ENCODE data around the gene CEBPE.

CEBPE gene

GRCh38 chr14:23143911-23144310 lies 24.9 kb upstream of the CEBPE start:
- no peak for DNase-seq (ENCODE audit: low read depth)

DNA sequence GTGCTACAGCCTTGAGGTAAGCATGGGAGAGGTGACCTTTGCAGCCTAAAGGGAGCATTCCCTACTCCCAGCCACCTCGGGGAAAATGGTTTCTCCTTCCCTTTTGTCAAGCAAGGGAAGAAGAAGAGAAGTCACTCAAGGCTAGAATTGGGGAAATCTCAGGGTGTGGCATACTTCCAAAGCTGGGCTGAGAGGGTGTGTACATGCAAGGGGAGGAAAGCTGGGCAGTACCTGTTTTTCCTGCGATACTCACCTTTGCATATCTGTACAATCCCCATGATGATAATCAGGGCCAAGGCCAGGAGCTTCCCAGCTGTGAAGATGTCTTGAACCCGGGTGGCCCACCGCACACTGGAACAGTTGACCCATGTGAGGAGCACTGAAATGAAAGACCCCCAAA lies 23.8 kb upstream of the CEBPE start:
- DNase-seq (ENCODE audit: low read depth), result no peak

- DNase-seq (ENCODE audit: low read depth), result no peak
Measured at GRCh38 chr14:23141706-23142444, 22.8 kb upstream of the CEBPE start.

GRCh38 chr14:23140371-23140770 lies 21.3 kb upstream of the CEBPE start:
- no peak for DNase-seq (ENCODE audit: low read depth)

DNA sequence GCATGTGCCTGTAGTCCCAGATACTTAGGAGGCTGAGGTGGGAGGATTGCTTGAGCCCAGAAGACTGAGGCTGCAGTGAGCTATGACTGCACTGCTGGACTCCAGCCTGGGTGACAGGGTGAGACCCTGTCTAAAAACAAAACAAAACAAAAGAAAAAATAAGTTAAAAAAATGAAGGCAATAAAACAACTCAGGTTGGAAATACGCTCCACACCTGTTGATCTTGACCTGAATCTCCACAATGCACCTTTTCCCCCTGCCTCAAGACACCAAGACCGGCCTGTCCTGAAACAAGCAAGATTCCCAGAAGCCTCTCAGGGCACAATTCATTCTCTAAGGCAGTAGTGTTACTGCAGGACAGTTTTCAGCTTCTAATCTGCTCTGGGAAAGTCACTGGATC lies 20.8 kb upstream of the CEBPE start:
- no peak for DNase-seq (ENCODE audit: low read depth)

DNA sequence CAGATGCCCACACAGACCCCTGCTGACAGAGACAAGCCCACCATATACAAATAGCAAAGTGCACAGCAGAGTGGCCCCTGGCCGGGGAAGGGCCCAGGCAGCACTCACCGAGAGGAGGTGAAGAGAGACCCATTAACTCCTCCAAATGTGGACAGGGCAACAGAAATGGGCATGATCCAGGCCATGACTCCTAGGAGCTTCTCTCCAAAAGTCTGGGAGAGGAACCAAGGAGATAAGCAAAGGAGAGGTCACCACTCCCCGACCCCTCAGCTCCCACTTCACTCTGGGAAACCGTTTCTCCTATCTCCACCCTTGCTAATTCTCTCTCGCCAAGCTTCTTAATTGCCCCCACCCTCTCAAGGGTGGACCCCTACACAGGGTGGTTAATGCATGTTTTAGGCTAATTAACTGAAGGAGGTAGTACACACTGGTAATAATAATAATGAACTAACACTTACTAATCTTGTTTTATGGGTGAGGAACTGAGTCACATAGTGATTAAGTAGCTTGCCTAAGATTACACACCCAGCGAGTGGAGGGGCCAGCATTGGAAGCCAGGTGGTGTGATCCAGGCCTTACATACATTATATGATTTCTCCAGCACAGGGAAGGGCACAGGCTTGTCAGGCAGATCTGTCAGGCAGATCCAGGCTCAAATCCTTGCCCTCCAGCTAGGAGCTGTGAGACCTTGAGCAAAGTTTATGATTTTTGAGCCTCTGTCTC lies 18.9 kb upstream of the CEBPE start:
- DNase-seq (ENCODE audit: low read depth), result no peak

- no peak for DNase-seq (ENCODE audit: low read depth)
Measured at GRCh38 chr14:23137192-23137812, 18.2 kb upstream of the CEBPE start.

GRCh38 chr14:23136566-23137133 lies 17.6 kb upstream of the CEBPE start:
- DNase-seq (ENCODE audit: low read depth), result no peak

- no peak for DNase-seq (ENCODE audit: low read depth)
Measured at GRCh38 chr14:23132970-23133369, 13.9 kb upstream of the CEBPE start.

DNA sequence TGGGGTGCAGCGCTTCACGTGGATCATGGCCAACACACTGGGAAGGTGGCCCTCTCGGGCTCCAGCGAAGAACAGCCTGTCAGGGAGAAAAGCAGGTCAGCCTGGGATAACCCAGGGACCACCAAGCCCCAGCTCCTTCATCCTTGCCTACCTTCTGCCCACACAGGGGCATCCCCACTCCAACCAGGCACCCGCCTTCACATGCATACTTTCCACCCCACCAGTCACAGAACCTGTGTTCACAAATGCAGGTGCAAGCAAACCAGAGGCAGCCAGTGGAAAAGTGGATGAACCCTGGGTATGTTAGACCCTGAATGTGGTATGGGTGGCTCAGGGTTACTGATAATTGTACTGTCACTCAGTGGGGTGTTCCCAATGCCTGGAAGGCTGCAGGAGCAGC lies 12.4 kb upstream of the CEBPE start:
- DNase-seq (ENCODE audit: low read depth), result no peak

DNA sequence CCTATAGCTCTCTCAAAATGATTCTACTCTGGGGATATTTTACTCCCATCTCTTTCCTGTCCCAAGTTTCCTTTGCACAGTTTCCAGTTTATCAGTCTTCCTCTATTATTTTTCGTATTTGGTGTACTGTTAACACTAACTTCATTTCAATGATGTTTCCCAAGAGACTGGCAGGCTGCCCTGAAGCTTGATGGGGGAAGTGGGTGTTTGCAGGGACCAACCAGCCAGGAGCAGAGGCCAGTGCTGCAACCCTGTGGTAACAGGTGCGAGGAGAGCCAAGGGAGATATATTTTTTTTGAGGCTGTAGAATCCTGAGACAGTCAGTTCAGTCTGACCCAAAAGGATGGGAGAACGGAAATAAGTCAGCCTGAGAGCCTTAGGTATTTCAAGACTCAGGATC lies 11.8 kb upstream of the CEBPE start:
- DNase-seq (ENCODE audit: low read depth), result no peak

DNA sequence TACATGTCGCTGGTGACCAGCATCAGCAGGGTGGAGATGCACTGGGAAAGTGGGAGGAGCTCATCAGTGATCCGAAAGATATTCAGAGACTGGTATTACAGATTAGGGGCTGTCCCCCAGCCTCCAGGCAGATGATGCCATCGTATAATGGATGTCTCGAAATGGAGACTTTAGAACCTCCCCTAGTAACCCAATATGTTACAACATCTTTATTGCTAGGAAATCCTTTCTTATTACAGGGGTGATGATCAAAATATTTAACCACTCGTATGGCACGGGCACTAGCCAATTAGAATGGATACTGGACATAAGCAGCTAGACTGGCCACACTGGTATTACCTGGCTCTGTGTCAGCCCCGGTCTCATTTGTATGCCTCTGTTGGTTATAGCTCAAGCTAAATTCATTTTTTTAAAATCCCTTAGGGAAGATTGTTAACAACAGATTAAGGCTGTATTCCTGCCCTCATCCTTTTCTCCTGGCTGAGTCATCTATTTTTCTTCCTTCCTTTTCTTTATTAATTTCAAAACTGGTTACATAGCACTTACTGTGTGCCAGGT lies 10.8 kb upstream of the CEBPE start:
- no peak for DNase-seq (ENCODE audit: low read depth)

- DNase-seq (ENCODE audit: low read depth), result no peak
Measured at GRCh38 chr14:23128969-23129758, 10.1 kb upstream of the CEBPE start.

DNA sequence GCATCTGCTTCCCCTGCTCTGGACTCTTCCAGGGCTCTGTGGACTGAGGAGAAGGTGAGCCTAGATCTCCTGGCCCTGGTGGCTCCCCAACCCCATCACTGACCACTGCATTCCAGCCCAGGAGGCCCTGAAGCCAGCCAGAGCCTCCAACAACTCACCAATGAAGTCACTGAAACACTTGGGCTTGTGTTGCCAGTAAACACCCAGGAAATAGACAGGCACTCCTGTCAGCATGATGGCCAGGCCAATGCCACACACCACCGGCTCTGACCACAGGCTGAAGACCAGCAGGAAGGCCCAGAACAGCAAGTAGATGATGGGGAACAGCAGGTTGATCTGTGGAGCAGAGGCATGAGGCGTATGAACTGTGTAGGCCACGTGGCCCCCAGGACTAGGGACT lies 8.8 kb upstream of the CEBPE start:
- no peak for DNase-seq (ENCODE audit: low read depth)

GRCh38 chr14:23126548-23127278 lies 7.7 kb upstream of the CEBPE start:
- no peak for DNase-seq (ENCODE audit: low read depth)

DNA sequence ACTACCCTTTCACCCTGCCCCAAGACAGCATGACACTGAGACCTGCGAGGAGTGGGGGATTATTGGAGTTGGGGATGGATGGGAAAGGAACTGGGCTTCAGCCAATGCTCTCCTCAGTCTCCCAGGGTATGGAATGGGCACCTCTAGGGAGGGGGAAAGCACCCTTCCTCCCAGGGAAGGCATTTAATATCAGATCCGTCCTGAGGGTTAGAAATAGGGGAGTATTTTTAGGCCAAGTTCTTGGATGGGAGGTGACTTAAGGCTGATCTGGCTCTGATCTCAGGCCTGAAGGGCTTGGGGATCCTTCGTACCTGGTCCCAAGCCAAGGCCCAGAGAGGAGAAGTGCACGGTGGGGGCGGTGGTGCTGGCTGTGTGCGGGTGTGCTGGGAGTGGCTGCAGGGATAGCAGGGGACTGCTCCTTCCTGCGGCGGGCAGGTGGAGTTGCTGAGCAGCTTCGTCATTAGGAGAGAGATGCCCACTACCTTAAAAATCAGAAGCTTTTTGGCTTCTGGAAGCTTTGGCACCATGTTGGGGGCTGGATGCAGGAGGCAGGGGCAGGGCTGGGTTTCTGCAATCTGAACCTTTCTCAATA lies 7.0 kb upstream of the CEBPE start:
- no peak for DNase-seq (ENCODE audit: low read depth)

GRCh38 chr14:23125011-23125410 lies 6.0 kb upstream of the CEBPE start:
- no peak for DNase-seq (ENCODE audit: low read depth)

- DNase-seq (ENCODE audit: low read depth), result no peak
Measured at GRCh38 chr14:23124337-23124954, 5.4 kb upstream of the CEBPE start.

- DNase-seq (ENCODE audit: low read depth), result no peak
Measured at GRCh38 chr14:23123419-23123818, 4.4 kb upstream of the CEBPE start.

DNA sequence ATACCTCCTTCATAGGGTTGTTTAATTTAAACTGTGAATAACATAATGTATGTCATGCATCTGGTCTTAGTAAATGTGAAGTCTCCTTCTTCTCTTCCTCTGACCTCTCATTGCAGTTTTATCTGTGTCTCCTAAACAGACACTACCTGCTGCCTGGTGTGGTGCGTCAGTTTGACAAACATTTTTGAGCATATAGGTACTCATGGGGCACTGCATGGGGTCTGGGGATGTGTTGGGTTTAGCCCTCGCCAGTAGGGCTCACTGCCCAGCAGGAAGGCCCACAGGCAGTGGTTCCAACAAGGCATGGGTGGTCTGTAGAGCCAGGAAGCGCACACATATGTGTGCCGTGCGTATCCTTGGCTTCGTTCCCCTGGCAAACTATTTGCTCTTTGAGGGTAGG lies 3.0 kb upstream of the CEBPE start:
- no peak for DNase-seq (ENCODE audit: low read depth)
